ENCODE measurements around the gene C12orf56.
"Not testable (repeated sequence)": the region's sequence is repeated elsewhere in the genome, so short reads cannot be mapped to it uniquely, and the experiment has no call there.

The C12orf56 gene

GRCh38 chr12:64387197-64387816, 3.3 kb downstream of the C12orf56 start:
- DNase-seq (ENCODE audit: low read depth): no peak

DNA sequence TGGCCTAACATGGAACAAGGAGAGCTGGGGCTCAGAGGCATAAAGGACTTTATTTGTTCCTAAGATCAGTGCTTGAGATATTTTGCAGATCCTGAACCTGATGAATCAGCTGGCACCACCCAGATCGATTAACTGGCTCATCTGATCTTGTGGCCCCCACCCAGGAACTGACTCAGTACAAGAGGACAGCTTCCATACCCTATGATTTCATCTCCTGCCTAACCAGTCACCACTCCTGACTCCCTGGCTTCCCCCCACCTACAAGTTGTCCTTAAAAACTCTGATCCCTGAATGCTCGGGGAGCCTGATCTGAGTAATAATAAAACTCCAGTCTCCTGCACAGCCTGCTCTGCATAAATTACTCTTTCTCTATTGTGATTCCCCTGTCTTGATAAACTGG, 5.1 kb downstream of the C12orf56 start:
- DNase-seq (ENCODE audit: low read depth): no peak

DNA sequence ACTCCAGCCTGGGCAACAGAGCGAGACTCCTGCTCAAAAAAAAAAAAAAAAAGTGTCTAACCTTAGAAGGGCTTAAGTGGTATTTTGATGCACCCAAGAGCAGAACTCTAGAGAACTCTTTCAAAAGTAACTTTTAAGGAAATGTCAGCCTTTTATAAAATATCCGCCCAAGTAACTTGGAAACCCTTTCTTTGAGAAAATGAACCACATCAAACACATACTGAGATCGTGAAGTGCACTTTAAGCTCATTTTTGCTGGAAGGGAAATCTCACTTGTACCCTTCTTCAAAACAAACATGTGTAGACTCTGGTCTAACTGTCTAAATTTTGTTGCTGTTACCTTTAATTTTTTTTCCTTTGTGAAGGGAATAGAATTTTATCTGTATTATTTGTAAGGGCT, 5.5 kb downstream of the C12orf56 start:
- DNase-seq (ENCODE audit: low read depth): no peak

DNA sequence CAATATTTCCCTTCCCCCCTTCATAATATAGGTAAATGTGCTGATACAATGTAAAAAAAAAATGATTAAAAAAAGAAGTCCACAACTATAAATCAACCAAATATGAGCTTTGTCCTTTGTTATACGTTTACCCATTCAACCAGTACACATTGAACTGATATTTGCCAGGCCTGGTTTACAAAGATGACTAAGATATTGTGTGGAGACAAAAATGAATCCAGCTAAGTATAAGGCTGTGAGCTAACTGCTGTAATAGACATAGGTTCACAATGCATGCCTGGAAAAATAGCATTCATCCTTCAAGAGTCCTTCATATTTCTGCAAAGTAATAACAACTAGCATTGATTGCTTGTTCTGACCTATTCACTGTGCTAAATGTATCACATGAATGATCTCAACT, 6.9 kb downstream of the C12orf56 start:
- no peak for DNase-seq (ENCODE audit: low read depth)

DNA sequence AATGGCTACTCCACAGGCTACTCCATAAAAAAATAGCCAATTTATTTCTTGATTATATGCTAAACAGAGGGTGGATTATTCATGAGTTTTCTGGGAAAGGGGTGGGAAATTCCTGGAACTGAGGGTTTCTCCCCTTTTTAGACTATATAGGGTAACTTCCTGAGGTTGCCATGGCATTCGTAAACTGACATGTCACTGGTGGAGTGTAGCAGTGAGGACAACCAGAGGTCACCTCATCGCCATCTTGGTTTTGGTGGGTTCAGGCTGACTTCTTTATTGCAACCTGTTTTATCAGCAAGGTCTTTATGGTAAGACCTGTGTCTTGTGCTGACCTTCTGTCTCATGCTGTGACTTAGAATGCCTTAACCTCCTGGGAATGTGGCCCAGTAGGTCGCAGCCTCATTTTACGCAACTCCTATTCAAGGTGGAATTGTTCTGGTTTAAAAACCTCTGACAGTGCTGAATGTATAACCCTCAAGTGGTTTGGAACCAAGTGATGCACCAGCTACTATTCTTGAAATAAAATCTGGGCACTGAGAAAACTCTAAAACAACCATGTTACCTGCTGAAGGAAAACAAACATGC, 27.7 kb downstream of the C12orf56 start:
- DNase-seq (ENCODE audit: low read depth): no peak

DNA sequence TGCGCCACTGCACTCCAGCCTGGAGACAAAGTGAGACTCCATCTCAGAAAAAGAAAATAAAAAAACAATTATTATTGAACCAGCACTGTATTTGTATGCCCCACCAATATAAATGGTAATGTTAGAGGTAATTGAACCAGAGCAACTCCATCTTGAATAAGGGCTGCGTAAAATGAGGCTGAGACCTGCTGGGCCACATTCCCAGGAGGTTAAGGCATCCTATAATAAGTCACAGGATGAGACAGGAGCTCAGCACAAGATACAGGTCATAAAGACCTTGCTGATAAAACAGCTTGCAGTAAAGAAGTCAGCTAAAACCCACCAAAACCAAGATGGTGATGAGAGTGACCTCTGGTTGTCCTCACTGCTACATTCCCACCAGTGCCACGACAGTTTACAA, 29.4 kb downstream of the C12orf56 start:
- not testable (repeated sequence) for DNase-seq (ENCODE audit: low read depth)

GRCh38 chr12:64356209-64356608, 34.3 kb downstream of the C12orf56 start:
- not testable (repeated sequence) for DNase-seq (ENCODE audit: low read depth)

GRCh38 chr12:64352181-64352580, 38.4 kb downstream of the C12orf56 start:
- DNase-seq (ENCODE audit: low read depth): no peak

DNA sequence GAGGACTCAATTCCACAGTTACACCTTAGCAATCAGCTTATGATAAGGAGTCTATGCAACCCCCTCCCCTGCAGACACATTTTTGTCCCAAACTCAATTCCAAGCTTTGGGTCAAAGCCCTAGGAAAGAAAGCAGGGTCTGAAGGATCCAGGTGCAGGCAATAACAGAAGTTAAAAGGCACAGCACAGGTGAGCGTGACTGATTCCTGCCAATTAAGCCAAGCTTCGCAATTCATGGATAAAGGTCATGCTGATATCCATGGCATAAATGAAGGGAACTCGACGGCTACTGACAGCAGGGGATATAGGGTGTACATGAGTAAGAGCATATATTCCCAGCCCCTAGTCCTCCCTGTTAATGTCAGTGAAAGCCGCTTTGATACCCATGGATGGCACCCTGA, 39.3 kb downstream of the C12orf56 start:
- no peak for DNase-seq (ENCODE audit: low read depth)

GRCh38 chr12:64347630-64348029, 42.9 kb downstream of the C12orf56 start:
- no peak for DNase-seq (ENCODE audit: low read depth)

DNA sequence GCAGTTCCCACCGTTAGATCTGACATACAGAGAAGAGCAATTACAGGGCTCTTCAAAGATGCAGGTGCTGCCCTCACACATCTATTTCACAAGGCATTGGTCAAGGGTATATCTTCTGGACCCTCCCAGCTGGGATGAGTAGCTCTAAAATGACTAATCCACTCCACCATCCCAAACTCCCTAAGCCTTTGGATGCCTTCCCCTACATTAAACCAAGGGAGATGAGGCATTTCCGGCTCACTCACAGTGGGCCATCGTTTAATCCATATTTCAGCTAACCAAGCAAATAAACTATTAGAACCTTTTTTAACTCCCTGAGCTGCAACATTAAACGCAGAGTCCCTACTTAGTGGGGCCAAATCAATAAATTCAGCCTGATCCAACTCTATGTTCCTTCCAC, 45.9 kb downstream of the C12orf56 start:
- DNase-seq (ENCODE audit: low read depth): not testable (repeated sequence)

- not testable (repeated sequence) for DNase-seq (ENCODE audit: low read depth)
Observed at GRCh38 chr12:64340546-64340945, 50.0 kb downstream of the C12orf56 start.

GRCh38 chr12:64335886-64336466, 54.6 kb downstream of the C12orf56 start:
- DNase-seq (ENCODE audit: low read depth): no peak

DNA sequence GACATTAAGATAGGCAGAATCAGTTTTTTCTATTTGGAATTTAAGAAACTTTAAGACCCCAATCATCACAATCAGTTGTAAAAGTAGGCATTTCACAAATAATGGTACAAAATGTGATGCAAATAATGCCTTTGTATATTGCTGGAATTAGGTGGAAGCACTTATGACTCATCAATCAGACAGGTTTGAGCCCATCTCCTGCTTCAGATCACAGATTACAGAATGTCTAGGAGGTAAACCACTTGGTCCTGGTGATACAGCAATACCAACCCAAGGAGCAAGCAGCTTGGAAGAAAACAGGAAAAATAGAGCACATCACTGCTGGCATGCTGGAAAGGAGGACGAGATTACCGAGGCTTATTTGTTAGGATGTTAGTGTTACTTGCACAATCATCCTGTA, 57.6 kb downstream of the C12orf56 start:
- DNase-seq (ENCODE audit: low read depth): no peak

DNA sequence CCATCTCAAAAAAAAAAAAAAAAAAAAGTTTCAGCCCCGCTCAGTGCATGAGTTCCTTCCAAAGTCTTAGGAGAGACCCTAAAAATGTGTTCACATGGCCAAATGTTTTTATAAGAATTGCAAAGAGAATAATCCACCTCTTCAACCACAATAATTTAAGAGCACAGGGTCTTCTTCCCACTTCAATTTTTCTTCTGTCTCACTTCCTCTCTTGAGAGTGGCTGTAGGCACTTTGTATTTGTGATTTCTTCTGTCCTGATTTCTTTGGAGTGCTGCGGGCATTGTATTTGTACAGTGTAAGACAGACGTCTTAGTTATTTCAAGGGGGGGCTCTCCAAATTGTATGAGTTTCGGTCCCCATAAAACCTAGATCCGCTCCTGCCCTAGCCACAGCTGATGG, 58.3 kb downstream of the C12orf56 start:
- no peak for DNase-seq (ENCODE audit: low read depth)

DNA sequence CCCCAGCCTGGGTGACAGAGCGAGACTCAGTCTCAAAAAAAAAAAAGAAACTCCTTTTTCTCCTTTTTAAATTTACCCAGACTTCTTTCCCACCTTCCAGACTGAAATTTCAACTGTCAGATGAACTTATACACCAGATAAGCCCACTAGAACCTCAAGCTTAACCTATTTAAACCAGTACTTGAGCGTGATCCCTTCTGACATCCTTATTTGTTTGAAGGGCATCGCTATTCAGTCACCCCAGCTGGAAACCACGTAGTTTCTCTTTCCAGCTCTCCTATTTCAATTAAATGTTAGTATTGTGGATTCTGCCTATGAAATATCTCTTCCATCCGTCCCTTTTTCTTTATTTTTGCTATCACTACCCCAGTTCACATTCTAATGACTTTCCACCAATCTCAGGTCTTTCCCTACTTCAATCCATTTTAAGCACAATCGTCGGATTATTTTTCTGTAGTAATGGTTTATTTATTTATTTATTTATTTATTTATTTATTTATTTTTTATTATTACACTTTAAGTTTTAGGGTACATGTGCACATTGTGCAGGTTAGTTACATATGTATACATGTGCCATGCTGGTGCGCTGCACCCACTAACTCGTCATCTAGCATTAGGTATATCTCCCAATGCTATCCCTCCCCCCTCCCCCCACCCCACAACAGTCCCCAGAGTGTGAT, 61.4 kb downstream of the C12orf56 start:
- not testable (repeated sequence) for DNase-seq (ENCODE audit: low read depth)

DNA sequence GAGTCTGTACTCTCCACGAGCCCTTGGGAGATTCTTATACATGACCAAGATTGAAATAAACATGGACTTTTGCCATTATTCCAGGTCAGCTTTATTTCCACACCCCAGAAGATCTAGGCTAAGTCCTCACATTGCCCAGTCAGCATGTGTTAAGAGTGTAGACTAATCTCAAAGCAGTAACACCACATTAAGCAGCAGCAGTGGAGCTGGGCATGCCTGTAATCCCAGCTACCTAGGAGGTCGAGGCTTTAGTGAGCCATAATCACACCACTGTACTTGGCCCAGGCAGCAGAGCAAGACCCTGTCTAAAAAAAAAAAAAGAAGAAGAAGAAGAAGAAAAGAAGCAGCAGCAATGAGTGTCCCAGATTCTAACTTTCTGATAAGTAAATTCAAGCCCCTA, 65.5 kb downstream of the C12orf56 start:
- DNase-seq (ENCODE audit: low read depth): no peak

DNA sequence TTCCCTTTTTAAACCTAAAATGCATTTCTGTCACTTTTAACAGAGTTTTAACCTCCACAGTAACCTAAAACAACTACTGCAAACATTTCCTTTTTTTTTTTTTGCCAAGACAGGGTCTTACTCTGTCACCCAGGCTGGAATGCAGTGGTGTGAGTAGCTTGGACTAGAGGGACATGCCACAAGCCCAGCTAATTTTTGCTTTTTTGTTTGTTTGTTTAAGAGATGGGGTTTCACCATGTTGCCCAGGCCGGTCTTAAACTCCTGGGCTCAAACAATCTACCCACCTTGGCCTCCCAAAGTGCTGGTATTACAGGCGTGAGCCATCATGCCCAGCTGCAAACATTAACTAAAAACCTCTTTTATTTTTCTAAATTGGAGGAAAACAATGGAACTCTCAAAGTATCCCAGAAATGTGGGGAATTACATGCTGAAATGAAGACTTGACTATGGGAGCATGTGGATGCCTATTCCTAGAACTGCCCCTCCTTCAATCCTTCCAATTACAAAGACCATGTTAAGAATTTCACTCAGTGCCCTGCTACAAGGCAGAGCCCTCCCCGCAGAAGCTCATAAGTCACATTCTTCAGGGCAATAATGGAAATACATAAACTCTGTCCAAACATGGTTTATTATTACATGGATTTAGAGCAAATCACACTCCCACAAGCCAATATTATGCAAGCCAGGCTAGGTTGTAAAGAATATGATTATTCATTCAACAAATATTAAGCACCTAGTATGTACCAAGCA, 66.9 kb downstream of the C12orf56 start:
- no peak for DNase-seq (ENCODE audit: low read depth)

GRCh38 chr12:64323006-64323405, 67.6 kb downstream of the C12orf56 start:
- no peak for DNase-seq (ENCODE audit: low read depth)

DNA sequence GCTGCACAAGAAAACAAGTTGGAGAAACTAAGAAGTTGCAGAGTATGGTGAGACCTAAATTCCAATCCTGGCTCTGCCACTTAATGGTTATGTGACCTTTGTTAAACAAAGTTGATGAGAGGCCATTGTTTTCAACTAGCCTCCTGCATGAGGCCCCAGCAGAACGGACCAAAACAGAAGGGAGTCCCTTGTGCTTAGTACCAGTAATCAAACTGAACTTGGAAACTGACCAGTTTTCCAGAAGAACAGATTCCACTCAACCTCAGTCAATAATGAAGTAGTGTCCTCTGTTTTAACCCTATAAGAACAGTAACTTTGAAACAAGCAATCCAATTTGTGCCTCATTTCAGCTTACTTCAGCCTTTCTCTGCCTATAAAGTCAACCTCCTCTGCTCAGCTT, 69.9 kb downstream of the C12orf56 start:
- DNase-seq (ENCODE audit: low read depth): no peak

DNA sequence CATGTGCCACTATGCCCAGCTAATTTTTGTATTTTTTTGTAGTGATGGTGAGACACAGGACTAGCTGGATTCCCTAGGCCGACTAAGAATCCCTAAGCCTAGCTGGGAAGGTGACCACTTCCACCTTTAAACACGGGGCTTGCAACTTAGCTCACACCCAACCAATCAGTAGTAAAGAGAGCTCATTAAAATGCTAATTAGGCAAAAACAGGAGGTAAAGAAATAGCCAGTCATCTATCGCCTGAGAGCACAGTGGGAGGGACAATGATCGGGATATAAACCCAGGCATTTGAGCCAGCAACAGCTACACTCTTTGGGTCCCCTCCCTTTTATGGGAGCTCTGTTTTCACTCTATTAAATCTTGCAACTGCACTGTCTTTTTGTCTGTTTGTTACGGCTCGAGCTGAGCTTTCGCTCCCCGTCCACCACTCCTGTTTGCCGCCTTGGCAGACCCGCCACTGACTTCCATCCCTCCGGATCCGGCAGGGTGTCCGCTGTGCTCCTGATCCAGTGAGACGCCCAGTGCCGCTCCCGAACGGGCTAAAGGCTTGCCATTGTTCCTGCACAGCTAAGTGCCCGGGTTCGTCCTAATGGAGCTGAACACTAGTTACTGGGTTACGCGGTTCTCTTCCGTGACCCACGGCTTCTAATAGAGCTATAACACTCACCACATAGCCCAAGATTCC, 70.9 kb downstream of the C12orf56 start:
- not testable (repeated sequence) for DNase-seq (ENCODE audit: low read depth)

- no peak for DNase-seq (ENCODE audit: low read depth)
Observed at GRCh38 chr12:64318605-64319004, 72.0 kb downstream of the C12orf56 start.

Measured in activated T-helper 9 cell treated with anti-CD3 and anti-CD28 coated beads, Interleukin-2, amount 50 U/mL, for 16 hours (primary cell).